Body of pancreas (tissue), 4 donors: ENCODE data around the gene FBXO34. TPM values are rescaled to one million over a fixed set of nuclear protein-coding genes. Genes with fewer than 3 reads are reported as not detected.

Experiments used
- ATAC-seq: fragments of 150-250 bp; one replicate; pipeline ENCODE4 v1.9.1; 2016
- DNase-seq, 4 donors: peaks; one replicate each; pipeline ENCODE4 v3.0.0-alpha.2; 2019
- H3K27ac ChIP-seq, 4 donors: fragments of 200-600 bp; sonication (generic); 1 replicate in 3 of 4; 2 replicates in 1 of 4; pipeline versions ENCODE4 v1.5.1 to v1.6.1; 2016 to 2019; ENCODE audit warnings: mild to moderate bottlenecking in 1 of 4, mixed read lengths in 1 of 4, moderate library complexity in 1 of 4
- H3K27me3 ChIP-seq, 2 donors: fragments of 200-600 bp; sonication (generic); one replicate each; pipeline ENCODE4 v1.6.0; 2016; ENCODE audit warnings: mild to moderate bottlenecking in 1 of 2
- H3K36me3 ChIP-seq, 2 donors: fragments of 200-600 bp; sonication (generic); replicated peaks in 1 of 2; 2 replicates each; pipeline ENCODE4 v1.5.1; 2016; ENCODE audit warnings: low read depth in 2 of 2; ENCODE audit not compliant: insufficient read depth in 1 of 2
- H3K4me1 ChIP-seq: fragments of 200-600 bp; sonication (generic); one replicate; pipeline ENCODE4 v1.6.0; 2016
- H3K4me3 ChIP-seq, 2 donors: fragments of 200-600 bp; sonication (generic); 1 replicate in 1 of 2; 2 replicates in 1 of 2; pipeline ENCODE4 v1.5.1; 2016 to 2019
- H3K9me3 ChIP-seq, 3 donors: fragments of 200-600 bp; sonication (generic); 1 replicate in 2 of 3; 2 replicates in 1 of 3; pipeline ENCODE4 v1.5.1; 2016
- CTCF ChIP-seq, 7 experiments: fragments of 450-650 bp in 4 of 7; fragments of 200-600 bp in 3 of 7; sonication (generic) in 3 of 7; IDR thresholded peaks; one replicate each; pipeline ENCODE4 v1.5.1; 2016 to 2019; ENCODE audit warnings: antibody characterized with exemption in 7 of 7
- POLR2A ChIP-seq, 3 donors: fragments of 450-650 bp; IDR thresholded peaks; one replicate each; pipeline ENCODE4 v1.6.1; 2016; ENCODE audit warnings: antibody characterized with exemption in 3 of 3, mild to moderate bottlenecking in 2 of 3
- WGBS, 2 donors: methylation state at CpG; one replicate each; pipeline ENCODE4 v1.1.5; 2017; 5-methylcytosine and 5-hydroxymethylcytosine counted together
- intact Hi-C: fragments of 100-400 bp; cut with DNase I; formaldehyde crosslinking; loops from one replicate; pipeline ENCODE4 v1.15.1; 2023
- total RNA-seq, 2 donors: library from RNA; depleted of rRNA; stranded (reverse); fragments of >200 nt; gene quantifications; one replicate each; pipeline ENCODE4 v1.1.0, GENCODE V29; 2016

Gene FBXO34
- total RNA-seq, 2 donors from 2014 or later = 14.2 to 17.4 TPM

- 92 to 94% methylated on average over 9 of the region's 9 CpGs for WGBS, 2 donors
- intact Hi-C loops = loop anchor here (10.0 kb wide), 1 partner anchor 87 kb away; no protein-coding TSS in a partner anchor
- no peaks in the 10 kb centered on the region for H3K9me3 ChIP-seq
- H3K4me1 ChIP-seq = peaks cover 13% of the 10 kb centered on the region
- DNase-seq = no peak
- no peaks in the 10 kb centered on the region for H3K27me3 ChIP-seq
- no peak overlapping the region for H3K27ac ChIP-seq
- H3K4me3 ChIP-seq = no peak overlapping the region
- no peak for ATAC-seq
- H3K36me3 ChIP-seq = peaks cover 0 to 6% of the 10 kb centered on the region in 2 donors
- TF ChIP-seq CTCF (IDR thresholded peaks at IDR 0.05) = no peak
- no peak for TF ChIP-seq POLR2A (IDR thresholded peaks at IDR 0.05)
Observed at GRCh38 chr14:55352201-55352600, 81.0 kb downstream of the FBXO34 start.

- TF ChIP-seq CTCF (IDR thresholded peaks at IDR 0.05) (no peak), POLR2A (IDR thresholded peaks at IDR 0.05) (no peak)
- intact Hi-C loops = loop anchor here (10.0 kb wide), 1 partner anchor 89 kb away; no protein-coding TSS in a partner anchor
- Histone ChIP-seq H3K36me3 (peaks cover 0 to 6% of the 10 kb centered on the region in 2 donors), H3K27me3 (no peaks in the 10 kb centered on the region), H3K4me3 (no peak overlapping the region), H3K27ac (no peak overlapping the region), H3K4me1 (peaks cover 4% of the 10 kb centered on the region), H3K9me3 (no peaks in the 10 kb centered on the region)
- DNase-seq (no peak), ATAC-seq (no peak)
- WGBS, 2 donors = 74 to 83% methylated on average over 11 of the region's 11 CpGs
Observed at GRCh38 chr14:55353686-55354467, 82.7 kb downstream of the FBXO34 start.

- H3K4me3 ChIP-seq = no peak overlapping the region
- peaks cover 0 to 6% of the 10 kb centered on the region in 2 donors for H3K36me3 ChIP-seq
- ATAC-seq (peak; percentile 79), DNase-seq (peak; percentile 47 to 68 (median 56))
- 32 to 38% methylated on average over 5 of the region's 5 CpGs for WGBS, 2 donors
- H3K9me3 ChIP-seq = no peaks in the 10 kb centered on the region
- no peak overlapping the region for H3K27ac ChIP-seq
- peak in 6 of 7 experiments; percentile 37 to 71 (median 56) for TF ChIP-seq CTCF (IDR thresholded peaks at IDR 0.05)
- TF ChIP-seq POLR2A (IDR thresholded peaks at IDR 0.05) = no peak
- no peaks in the 10 kb centered on the region for H3K4me1 ChIP-seq
- H3K27me3 ChIP-seq = no peaks in the 10 kb centered on the region
- intact Hi-C loops = loop anchor here (10.0 kb wide), 1 partner anchor 90 kb away; no protein-coding TSS in a partner anchor
Observed at GRCh38 chr14:55354500-55354899, 83.3 kb downstream of the FBXO34 start.

GRCh38 chr14:55355922-55356321, 84.7 kb downstream of the FBXO34 start:
- WGBS, 2 donors = 81 to 87% methylated on average over 5 to 6 of the region's 6 CpGs
- no peak overlapping the region for H3K27ac ChIP-seq
- ATAC-seq = no peak

More at GRCh38 chr14:55355922-55356321, 84.7 kb downstream of the FBXO34 start:
- no peak for TF ChIP-seq POLR2A (IDR thresholded peaks at IDR 0.05)
- TF ChIP-seq CTCF (IDR thresholded peaks at IDR 0.05) = no peak
- intact Hi-C loops = loop anchor here (10.0 kb wide), 1 partner anchor 91 kb away; no protein-coding TSS in a partner anchor
- H3K9me3 ChIP-seq = no peaks in the 10 kb centered on the region
- no peaks in the 10 kb centered on the region for H3K4me1 ChIP-seq
- H3K4me3 ChIP-seq = no peak overlapping the region
- peaks cover 0 to 6% of the 10 kb centered on the region in 2 donors for H3K36me3 ChIP-seq
- H3K27me3 ChIP-seq = no peaks in the 10 kb centered on the region
- DNase-seq = no peak
